ENCODE data around the gene CCDC47.

- TF ChIP-seq CTCF (IDR thresholded peaks at IDR 0.05; ENCODE audit: insufficient read depth, low read depth, low read length) (no peak), EZH2 (IDR thresholded peaks at IDR 0.05; ENCODE audit: insufficient read depth, low read length) (no peak)
Observed at GRCh38 chr17:63707151-63707550, 66.2 kb downstream of the CCDC47 start.
